ENCODE data around the gene PRKAB2. TPM values are rescaled to one million over a fixed set of nuclear protein-coding genes. Genes with fewer than 3 reads are reported as not detected.

PRKAB2 gene
- total and polyA plus RNA-seq, 2 of the 13 experiments (the other 11 are each of a cell fraction or from before 2014, with no cell fraction given) = 44.0 to 118 TPM

DNA sequence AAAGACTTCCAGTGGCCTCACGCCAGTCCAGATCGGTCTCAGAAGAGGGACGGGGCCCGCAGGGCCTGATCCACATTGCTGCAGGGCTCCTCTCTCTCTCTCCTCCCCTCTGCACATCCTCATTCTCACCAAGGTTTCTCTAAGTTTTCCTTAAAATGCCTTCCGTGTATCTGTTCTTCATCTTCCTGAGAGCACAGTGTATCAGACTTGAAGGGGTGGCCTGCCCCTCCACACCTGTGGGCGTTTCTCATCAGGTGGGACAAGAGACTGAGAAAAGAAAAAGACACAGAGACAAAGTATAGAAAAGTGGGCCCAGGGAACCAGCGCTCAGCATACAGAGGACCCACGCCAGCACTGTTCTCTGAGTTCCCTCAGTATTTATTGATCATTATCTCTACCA is 66.4 kb downstream of the PRKAB2 start (continued):
- TF ChIP-seq, protein P1, sequence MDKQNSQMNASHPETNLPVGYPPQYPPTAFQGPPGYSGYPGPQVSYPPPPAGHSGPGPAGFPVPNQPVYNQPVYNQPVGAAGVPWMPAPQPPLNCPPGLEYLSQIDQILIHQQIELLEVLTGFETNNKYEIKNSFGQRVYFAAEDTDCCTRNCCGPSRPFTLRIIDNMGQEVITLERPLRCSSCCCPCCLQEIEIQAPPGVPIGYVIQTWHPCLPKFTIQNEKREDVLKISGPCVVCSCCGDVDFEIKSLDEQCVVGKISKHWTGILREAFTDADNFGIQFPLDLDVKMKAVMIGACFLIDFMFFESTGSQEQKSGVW (CRISPR knock-in tag; IDR thresholded peaks at IDR 0.05; ENCODE audit: borderline replicate concordance) = no peak
- no peak for TF ChIP-seq SIN3B (IDR thresholded peaks at IDR 0.05; ENCODE audit: low read length)
- TF ChIP-seq, protein P2, sequence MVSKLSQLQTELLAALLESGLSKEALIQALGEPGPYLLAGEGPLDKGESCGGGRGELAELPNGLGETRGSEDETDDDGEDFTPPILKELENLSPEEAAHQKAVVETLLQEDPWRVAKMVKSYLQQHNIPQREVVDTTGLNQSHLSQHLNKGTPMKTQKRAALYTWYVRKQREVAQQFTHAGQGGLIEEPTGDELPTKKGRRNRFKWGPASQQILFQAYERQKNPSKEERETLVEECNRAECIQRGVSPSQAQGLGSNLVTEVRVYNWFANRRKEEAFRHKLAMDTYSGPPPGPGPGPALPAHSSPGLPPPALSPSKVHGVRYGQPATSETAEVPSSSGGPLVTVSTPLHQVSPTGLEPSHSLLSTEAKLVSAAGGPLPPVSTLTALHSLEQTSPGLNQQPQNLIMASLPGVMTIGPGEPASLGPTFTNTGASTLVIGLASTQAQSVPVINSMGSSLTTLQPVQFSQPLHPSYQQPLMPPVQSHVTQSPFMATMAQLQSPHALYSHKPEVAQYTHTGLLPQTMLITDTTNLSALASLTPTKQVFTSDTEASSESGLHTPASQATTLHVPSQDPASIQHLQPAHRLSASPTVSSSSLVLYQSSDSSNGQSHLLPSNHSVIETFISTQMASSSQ (IDR thresholded peaks at IDR 0.05; ENCODE audit: low read depth) = no peak
- TF ChIP-seq, protein P2 (CRISPR knock-in tag; IDR thresholded peaks at IDR 0.05; ENCODE audit: borderline replicate concordance) = no peak

Other genes starting within 250 kb of the PRKAB2 start
- gene NBPF12, start 234.1 kb downstream of the PRKAB2 start, total RNA-seq (2016; rRNA removed; fragmentation: Illumina TruSeq; extraction: Trizol) = 3.5 and 6.4 TPM in 2 replicates
- gene NBPF12, start 234.1 kb downstream of the PRKAB2 start, polyA plus RNA-seq (2011; rRNA removed) = 4.6 and 5.1 TPM in 2 replicates
- gene FMO5, start 52.9 kb upstream of the PRKAB2 start, total RNA-seq (2016; rRNA removed; fragmentation: Illumina TruSeq; extraction: Trizol) = 48.2 and 59.5 TPM in 2 replicates
- gene FMO5, start 52.9 kb upstream of the PRKAB2 start, polyA plus RNA-seq (2011; rRNA removed) = 149 and 155 TPM in 2 replicates
- 111 and 123 TPM in 2 replicates for gene CHD1L, start 70.2 kb upstream of the PRKAB2 start, total RNA-seq (2016; rRNA removed; fragmentation: Illumina TruSeq; extraction: Trizol)
- 63.3 and 74.3 TPM in 2 replicates for gene CHD1L, start 70.2 kb upstream of the PRKAB2 start, polyA plus RNA-seq (2011; rRNA removed)